HUES48 (cell line): ENCODE data around the gene SCYGR5.

ENCODE experiments used
- H3K27ac ChIP-seq: one replicate; pipeline ENCODE4 v1.7.0; 2013; ENCODE audit warnings: low read depth, low read length, inconsistent platforms
- H3K27me3 ChIP-seq: 2 replicates; pipeline ENCODE4 v1.6.1; 2013; ENCODE audit warnings: mild to moderate bottlenecking, low read length; ENCODE audit not compliant: control insufficient read depth, insufficient read depth
- H3K36me3 ChIP-seq: 2 replicates; pipeline ENCODE4 v1.6.1; 2013; ENCODE audit warnings: low read length; ENCODE audit not compliant: control insufficient read depth, insufficient read depth
- H3K4me1 ChIP-seq: 2 replicates; pipeline ENCODE4 v1.6.1; 2013; ENCODE audit warnings: mild to moderate bottlenecking, low read length; ENCODE audit not compliant: control insufficient read depth, insufficient read depth
- H3K4me3 ChIP-seq: 2 replicates; pipeline ENCODE4 v1.5.1; 2013; ENCODE audit warnings: mild to moderate bottlenecking, low read depth, low read length
- H3K9ac ChIP-seq: 2 replicates; pipeline ENCODE4 v1.6.1; 2013; ENCODE audit warnings: mild to moderate bottlenecking, low read depth, low read length, moderate library complexity
- H3K9me3 ChIP-seq: 2 replicates; pipeline ENCODE4 v1.6.1; 2013; ENCODE audit warnings: low read length; ENCODE audit not compliant: control insufficient read depth, insufficient read depth

The SCYGR5 gene

DNA sequence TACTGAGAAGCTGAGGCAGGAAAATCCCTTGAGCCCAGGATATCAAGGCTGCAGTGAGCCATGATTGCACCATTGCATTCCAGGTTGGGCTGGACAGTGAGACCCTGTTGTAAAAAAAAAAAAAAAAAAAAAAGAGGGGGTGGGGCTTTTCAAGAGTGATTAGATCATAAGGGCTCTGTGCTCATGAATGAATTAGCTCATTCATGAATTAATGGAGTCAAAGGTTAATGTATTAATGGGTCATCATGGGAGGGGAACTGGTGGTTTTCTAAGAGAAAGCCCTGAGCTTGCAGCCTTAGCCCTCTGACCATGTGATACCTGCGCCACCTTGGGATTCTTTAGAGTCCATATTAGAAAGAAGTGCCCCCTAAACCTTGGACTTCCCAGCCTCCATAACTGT, 46.7 kb downstream of the SCYGR5 start:
- no peaks in the 10 kb centered on the region for H3K9me3 ChIP-seq
- peaks cover 18% of the 10 kb centered on the region for H3K4me1 ChIP-seq
- no peak overlapping the region for H3K4me3 ChIP-seq
- H3K9ac ChIP-seq, result no peak overlapping the region
- no peaks in the 10 kb centered on the region for H3K36me3 ChIP-seq
- H3K27ac ChIP-seq, result no peak overlapping the region
- H3K27me3 ChIP-seq, result peaks cover 6% of the 10 kb centered on the region

DNA sequence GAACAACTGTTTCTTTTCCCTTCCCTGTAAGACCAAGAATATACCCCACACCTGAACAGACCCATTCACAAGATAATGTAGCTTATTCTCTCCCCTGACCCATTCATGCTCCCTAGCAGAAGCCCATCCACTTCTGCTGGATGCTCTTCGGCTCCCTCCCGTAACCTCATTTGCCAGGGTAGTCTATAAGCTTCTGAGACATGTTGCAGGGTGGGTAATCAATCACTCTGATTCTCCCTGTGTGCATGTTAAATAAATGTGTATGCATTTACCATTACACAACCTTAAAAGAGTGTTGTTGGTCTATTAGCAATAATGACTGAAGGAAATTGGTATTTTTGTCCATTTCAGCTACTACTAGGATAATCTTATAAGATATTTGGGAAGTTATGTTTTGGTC, 49.9 kb downstream of the SCYGR5 start:
- Histone ChIP-seq H3K9me3 (no peaks in the 10 kb centered on the region), H3K36me3 (no peaks in the 10 kb centered on the region), H3K27ac (no peak overlapping the region), H3K4me3 (no peak overlapping the region), H3K9ac (no peak overlapping the region), H3K27me3 (peaks cover 6% of the 10 kb centered on the region), H3K4me1 (peaks cover 18% of the 10 kb centered on the region)
